Measurements from ENCODE around the gene RPA1. TPM values are rescaled to one million over a fixed set of nuclear protein-coding genes. Genes with fewer than 3 reads are reported as not detected.

Gene RPA1
- total and polyA plus RNA-seq, 7 donors: 22.1 to 82.1 (median 52.6) TPM

DNA sequence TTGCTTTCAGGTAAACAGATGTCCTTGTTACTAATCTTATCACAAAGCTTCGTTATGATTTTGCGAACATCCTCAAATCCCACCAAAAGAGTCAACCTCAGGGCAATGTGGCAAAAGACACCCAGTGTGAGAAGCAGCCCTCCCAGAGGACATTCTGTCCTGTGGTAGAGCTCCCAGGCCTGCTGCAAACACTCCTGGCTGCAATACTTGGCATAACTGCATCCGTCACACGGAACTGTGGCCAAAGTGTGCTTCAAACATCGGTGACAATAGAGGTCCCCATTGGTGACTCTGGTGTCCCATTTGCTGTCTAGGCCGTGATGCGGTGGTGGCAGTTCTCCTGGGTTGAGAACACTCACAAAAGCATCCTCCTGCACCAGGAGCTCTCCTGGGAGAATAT is 29.6 kb upstream of the RPA1 start:
- peak in 3 of 4 donors; percentile 78 to 80 (median 79) for ATAC-seq
- no peaks in the 10 kb centered on the region for H3K27me3 ChIP-seq (ENCODE audit: insufficient read depth in 3 of 3, low read length in 2 of 3)
- peaks cover 3 to 54% of the 10 kb centered on the region in 2 donors for H3K36me3 ChIP-seq (ENCODE audit: insufficient read depth in 1 of 2, low read depth in 1 of 2)

DNA sequence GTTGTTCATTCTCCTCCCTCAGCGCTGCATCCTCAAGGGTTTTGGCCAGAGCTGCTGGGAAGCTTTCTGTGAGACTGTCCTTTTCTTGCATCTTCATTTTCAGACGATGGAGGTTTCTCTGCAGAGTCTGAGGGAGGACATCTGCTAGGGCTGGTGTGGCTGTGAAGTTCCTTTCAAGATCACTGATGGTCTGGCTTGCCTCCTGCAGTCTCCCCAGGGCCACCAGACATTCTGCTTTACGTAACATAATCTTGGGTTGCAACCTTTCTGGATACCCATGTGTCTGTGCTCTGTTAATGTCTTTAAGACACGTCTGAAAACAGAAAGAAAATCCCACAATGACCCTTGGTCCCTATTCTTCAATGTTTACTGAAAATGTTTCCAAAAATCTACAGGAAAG is 29.1 kb upstream of the RPA1 start:
- Histone ChIP-seq H3K36me3 (ENCODE audit: insufficient read depth in 1 of 2, low read depth in 1 of 2) (peaks cover 3 to 54% of the 10 kb centered on the region in 2 donors), H3K27ac (peak overlapping the region; percentile 51), H3K27me3 (ENCODE audit: insufficient read depth in 3 of 3, low read length in 2 of 3) (no peaks in the 10 kb centered on the region)

More for the DNA sequence above, 29.6 kb upstream of the RPA1 start:
- H3K27ac ChIP-seq: peak overlapping the region; percentile 51
- H3K9me3 ChIP-seq: no peaks in the 10 kb centered on the region
- WGBS, 3 donors: 42 to 59% (median 55%) methylated on average over 7 of the region's 7 CpGs
- intact Hi-C loops (cut with DNase I): no loop called here
- peak in 1 of 2 donors; percentile 80 for DNase-seq
- TF ChIP-seq CTCF (IDR thresholded peaks at IDR 0.05): no peak
- no peak overlapping the region for H3K4me3 ChIP-seq
- H3K4me1 ChIP-seq: peaks cover 51% of the 10 kb centered on the region

GRCh38 chr17:1802429-1802828 is 27.4 kb upstream of the RPA1 start:
- intact Hi-C loops (cut with DNase I): no loop called here
- Histone ChIP-seq H3K27ac (peak overlapping the region; percentile 73), H3K4me3 (no peak overlapping the region), H3K36me3 (ENCODE audit: insufficient read depth in 1 of 2, low read depth in 1 of 2) (peaks cover 3 to 59% of the 10 kb centered on the region in 2 donors), H3K9me3 (no peaks in the 10 kb centered on the region), H3K4me1 (peaks cover 29% of the 10 kb centered on the region), H3K27me3 (ENCODE audit: insufficient read depth in 3 of 3, low read length in 2 of 3) (no peaks in the 10 kb centered on the region)
- ATAC-seq (no peak), DNase-seq (no peak)
- TF ChIP-seq CTCF (IDR thresholded peaks at IDR 0.05): no peak
- 98 to 100% (median 100%) methylated on average over 1 of the region's 1 CpG for WGBS, 3 donors

More for the DNA sequence above, 29.1 kb upstream of the RPA1 start:
- TF ChIP-seq CTCF (IDR thresholded peaks at IDR 0.05): no peak
- Histone ChIP-seq H3K9me3 (no peaks in the 10 kb centered on the region), H3K4me1 (peaks cover 46% of the 10 kb centered on the region), H3K4me3 (no peak overlapping the region)
- DNase-seq (no peak), ATAC-seq (no peak)
- intact Hi-C loops (cut with DNase I): no loop called here
- 54 to 80% (median 63%) methylated on average over 4 of the region's 4 CpGs for WGBS, 3 donors

DNA sequence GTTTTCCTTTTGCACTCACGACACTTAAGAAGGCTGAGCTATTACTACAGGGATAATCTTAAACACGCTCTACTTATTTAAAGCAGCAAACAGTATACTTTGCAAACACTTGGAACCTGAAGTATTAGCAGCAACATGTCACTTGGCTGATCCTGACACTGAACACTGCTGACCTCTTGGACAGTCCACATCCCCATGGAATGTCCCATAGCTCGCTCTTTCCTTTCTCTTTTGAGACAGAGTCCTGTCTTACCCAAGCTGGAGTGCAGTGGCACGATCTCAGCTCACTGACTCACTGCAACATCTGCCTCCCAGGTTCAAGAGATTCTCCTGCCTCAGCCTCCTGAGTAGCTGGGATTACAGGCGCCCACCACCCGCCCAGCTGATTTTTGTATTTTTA is 26.5 kb upstream of the RPA1 start:
- H3K9me3 ChIP-seq: no peaks in the 10 kb centered on the region
- DNase-seq (no peak), ATAC-seq (peak; percentile 51 to 72 (median 61))
- H3K4me3 ChIP-seq: no peak overlapping the region
- peak overlapping the region; percentile 73 for H3K27ac ChIP-seq
- H3K4me1 ChIP-seq: peaks cover 25% of the 10 kb centered on the region
- no peak for TF ChIP-seq CTCF (IDR thresholded peaks at IDR 0.05)
- peaks cover 3 to 55% of the 10 kb centered on the region in 2 donors for H3K36me3 ChIP-seq (ENCODE audit: insufficient read depth in 1 of 2, low read depth in 1 of 2)
- intact Hi-C loops (cut with DNase I): no loop called here
- no peaks in the 10 kb centered on the region for H3K27me3 ChIP-seq (ENCODE audit: insufficient read depth in 3 of 3, low read length in 2 of 3)
- 59 to 81% (median 66%) methylated on average over 6 of the region's 6 CpGs for WGBS, 3 donors

DNA sequence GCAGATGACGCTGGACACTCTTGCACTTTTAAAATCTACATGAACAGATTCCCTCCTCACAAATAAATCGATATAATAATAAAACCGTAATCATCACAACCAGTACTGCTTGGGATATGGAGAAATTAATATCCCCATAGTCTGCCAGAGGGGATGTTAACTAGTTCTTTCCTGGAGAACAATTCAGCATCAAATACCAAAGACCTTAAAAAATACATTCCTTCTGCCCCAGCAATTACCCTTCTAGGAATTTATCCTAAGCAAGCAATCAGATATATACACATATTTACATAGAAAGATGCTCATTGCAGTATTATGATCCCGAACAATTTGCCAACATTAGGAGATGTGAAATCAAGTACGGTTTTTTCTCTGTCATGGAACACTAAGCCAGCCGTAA is 21.9 kb upstream of the RPA1 start:
- Histone ChIP-seq H3K27ac (no peak overlapping the region), H3K9me3 (no peaks in the 10 kb centered on the region), H3K4me3 (no peak overlapping the region), H3K36me3 (ENCODE audit: insufficient read depth in 1 of 2, low read depth in 1 of 2) (peaks cover 3 to 43% of the 10 kb centered on the region in 2 donors), H3K27me3 (ENCODE audit: insufficient read depth in 3 of 3, low read length in 2 of 3) (no peaks in the 10 kb centered on the region), H3K4me1 (peaks cover 6% of the 10 kb centered on the region)
- ATAC-seq (no peak), DNase-seq (no peak)
- WGBS, 3 donors: 78 to 86% (median 80%) methylated on average over 6 of the region's 6 CpGs
- intact Hi-C loops (cut with DNase I): no loop called here
- no peak for TF ChIP-seq CTCF (IDR thresholded peaks at IDR 0.05)
